Measurements from ENCODE around the gene TLE2.

Gene TLE2

DNA sequence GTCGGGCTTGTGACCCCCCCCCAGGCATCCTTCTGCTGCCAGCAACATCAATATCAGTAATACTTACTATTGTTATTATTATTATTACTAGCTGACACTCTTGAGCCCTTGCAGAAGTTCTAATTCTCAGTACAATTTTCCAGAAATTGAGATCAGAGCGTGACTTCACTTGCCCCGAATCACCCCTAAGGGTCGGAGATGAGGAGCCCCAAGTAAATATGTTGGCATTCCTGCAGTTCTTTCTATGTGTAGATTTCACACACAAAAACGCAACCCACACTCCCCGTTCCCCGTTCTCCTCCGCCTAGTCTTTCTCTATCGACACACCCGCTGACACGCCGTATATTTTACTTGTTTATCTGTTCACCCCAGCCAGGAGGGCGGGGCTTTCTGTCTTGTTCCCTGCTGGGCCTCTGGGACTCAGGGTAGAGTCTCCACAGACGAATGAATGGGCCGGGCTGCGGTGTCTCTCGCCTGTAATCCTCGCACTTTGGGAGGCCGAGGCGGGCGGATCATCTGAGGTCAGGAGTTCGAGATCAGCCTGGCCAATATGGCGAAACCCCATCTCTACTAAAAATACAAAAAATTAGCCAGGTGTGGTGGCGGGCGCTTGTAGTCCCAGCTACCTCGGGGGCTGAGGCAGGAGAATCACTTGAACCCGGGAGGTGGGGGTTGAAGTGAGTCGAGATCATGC, 18.6 kb upstream of the TLE2 start:
- peak overlapping the region; percentile 16 for H3K27ac Mint-ChIP-seq

DNA sequence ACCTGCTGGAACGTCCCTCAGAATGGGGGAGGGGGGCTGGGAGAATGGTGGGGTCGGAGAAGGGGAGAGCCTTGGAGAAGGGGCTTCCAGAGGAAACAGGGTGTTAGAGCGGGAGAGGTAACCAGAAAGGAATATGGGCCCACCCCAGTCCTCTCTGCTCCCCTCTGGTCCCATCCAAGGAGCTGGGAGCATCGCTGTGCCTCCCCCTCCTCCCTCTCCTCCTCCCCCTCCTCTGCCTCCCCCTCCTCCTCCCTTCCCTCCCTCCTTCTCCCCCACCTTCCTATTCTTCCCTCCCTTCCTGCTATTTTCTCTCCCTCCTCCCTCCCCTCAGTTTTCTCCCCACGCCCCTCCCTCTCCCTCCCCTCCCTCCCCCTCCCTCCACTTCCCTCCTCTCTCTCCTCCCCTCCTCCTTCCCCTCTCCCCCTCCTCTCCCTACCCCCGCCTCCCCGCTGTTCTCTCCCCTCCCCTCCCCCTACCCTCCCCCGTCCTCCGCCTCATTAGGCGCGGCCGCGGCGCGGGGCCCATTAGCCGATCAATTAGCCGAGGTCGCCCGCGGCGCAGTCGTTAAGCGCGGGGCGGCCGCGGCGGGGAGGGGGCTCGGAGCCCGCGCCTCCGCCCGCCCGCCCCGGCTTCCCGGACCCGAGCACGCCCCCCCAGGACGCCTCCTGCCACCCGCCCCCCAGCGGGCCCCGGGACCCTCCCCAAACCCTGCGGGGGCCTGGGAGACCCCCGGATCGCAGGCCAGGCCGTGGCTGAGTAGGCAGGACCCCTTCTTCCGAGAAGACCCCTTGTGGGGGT, 17.8 kb upstream of the TLE2 start:
- peaks cover 18% of the 10 kb centered on the region for H3K4me1 Mint-ChIP-seq
- H3K4me3 Mint-ChIP-seq, result no peak overlapping the region
- H3K9me3 Mint-ChIP-seq, result peaks cover 4% of the 10 kb centered on the region
- TF ChIP-seq, protein P1, sequence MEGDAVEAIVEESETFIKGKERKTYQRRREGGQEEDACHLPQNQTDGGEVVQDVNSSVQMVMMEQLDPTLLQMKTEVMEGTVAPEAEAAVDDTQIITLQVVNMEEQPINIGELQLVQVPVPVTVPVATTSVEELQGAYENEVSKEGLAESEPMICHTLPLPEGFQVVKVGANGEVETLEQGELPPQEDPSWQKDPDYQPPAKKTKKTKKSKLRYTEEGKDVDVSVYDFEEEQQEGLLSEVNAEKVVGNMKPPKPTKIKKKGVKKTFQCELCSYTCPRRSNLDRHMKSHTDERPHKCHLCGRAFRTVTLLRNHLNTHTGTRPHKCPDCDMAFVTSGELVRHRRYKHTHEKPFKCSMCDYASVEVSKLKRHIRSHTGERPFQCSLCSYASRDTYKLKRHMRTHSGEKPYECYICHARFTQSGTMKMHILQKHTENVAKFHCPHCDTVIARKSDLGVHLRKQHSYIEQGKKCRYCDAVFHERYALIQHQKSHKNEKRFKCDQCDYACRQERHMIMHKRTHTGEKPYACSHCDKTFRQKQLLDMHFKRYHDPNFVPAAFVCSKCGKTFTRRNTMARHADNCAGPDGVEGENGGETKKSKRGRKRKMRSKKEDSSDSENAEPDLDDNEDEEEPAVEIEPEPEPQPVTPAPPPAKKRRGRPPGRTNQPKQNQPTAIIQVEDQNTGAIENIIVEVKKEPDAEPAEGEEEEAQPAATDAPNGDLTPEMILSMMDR (IDR thresholded peaks at IDR 0.05), result no peak
- H3K27me3 Mint-ChIP-seq (ENCODE audit: low read depth, poor library complexity), result peaks cover 83% of the 10 kb centered on the region
- peak; percentile 62 for DNase-seq
- no peak overlapping the region for H3K27ac Mint-ChIP-seq
- H3K36me3 Mint-ChIP-seq (ENCODE audit: low read depth), result no peaks in the 10 kb centered on the region

More for the DNA sequence above, 18.6 kb upstream of the TLE2 start:
- peaks cover 13% of the 10 kb centered on the region for H3K4me1 Mint-ChIP-seq
- H3K27me3 Mint-ChIP-seq (ENCODE audit: low read depth, poor library complexity), result peaks cover 85% of the 10 kb centered on the region
- peaks cover 4% of the 10 kb centered on the region for H3K9me3 Mint-ChIP-seq
- peak overlapping the region; percentile 71 for H3K4me3 Mint-ChIP-seq
- DNase-seq, result peak; percentile 82
- TF ChIP-seq, protein P1 (IDR thresholded peaks at IDR 0.05), result no peak
- no peaks in the 10 kb centered on the region for H3K36me3 Mint-ChIP-seq (ENCODE audit: low read depth)

DNA sequence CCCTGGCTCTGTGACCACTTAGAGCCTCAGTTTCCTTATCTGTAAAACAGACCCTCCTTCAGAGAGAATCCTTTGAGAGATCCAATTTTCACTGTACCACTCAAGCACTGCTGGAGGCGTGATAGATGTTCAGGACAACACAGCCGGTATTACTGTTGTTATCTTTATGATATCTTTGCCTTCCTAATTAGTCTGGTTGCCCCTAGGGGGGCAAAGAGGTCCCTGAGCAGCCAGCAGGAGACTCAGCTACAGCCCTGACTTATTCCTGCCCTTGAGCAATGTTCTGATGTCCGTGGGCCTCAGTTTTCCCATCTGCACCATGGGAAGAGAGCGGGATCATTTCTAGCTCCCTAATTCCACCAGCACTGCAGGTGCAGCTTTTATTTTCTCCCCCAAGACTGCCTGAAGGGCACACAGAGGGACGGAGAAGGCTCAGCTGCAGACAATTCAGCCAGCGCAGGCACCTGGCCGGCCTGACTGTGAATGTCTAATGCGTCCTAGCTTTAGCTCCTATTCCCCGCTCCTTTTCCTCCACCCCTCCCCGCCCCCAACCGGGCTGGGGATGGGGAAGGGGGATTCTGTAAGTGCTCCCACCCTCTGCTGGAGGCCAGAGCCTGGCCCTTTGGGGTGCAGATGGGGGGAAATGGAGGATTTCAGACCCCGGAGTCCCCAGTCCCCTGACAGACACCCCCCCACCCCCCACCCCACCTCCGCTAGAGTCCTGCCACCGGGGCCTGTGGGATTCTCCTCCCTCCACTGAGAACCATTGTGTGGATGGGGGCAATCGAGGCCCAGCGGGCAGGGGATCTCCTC, 17.0 kb upstream of the TLE2 start:
- Mint-ChIP-seq H3K36me3 (ENCODE audit: low read depth) (no peaks in the 10 kb centered on the region), H3K27me3 (ENCODE audit: low read depth, poor library complexity) (peaks cover 84% of the 10 kb centered on the region), H3K4me3 (no peak overlapping the region), H3K27ac (no peak overlapping the region), H3K9me3 (peaks cover 4% of the 10 kb centered on the region), H3K4me1 (peaks cover 23% of the 10 kb centered on the region)
- TF ChIP-seq, protein P1 (IDR thresholded peaks at IDR 0.05), result no peak
- no peak for DNase-seq

DNA sequence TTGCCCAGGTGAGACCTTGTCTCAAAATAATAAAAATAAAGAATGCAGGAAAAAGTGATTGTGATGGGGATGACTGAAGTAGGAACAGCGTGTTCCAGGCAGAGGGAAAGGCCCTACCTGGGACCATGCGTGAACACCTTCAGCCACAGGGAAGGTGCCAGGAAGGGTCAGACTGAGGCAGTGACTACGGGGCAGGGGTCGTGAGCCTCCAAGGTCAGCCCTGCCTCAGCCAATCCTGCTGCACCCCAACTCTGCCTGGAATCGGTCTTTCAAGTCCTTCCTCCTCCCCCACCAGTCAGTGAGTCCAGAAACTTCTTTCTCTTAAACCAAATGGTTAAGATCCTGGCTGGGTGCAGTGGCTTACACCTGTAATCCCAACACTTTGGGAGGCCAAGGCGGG, 16.1 kb upstream of the TLE2 start:
- Mint-ChIP-seq H3K27me3 (ENCODE audit: low read depth, poor library complexity) (peaks cover 84% of the 10 kb centered on the region), H3K4me1 (peaks cover 23% of the 10 kb centered on the region), H3K9me3 (peaks cover 4% of the 10 kb centered on the region), H3K36me3 (ENCODE audit: low read depth) (no peaks in the 10 kb centered on the region), H3K4me3 (no peak overlapping the region), H3K27ac (no peak overlapping the region)
- DNase-seq, result no peak
- TF ChIP-seq, protein P1 (IDR thresholded peaks at IDR 0.05), result no peak

DNA sequence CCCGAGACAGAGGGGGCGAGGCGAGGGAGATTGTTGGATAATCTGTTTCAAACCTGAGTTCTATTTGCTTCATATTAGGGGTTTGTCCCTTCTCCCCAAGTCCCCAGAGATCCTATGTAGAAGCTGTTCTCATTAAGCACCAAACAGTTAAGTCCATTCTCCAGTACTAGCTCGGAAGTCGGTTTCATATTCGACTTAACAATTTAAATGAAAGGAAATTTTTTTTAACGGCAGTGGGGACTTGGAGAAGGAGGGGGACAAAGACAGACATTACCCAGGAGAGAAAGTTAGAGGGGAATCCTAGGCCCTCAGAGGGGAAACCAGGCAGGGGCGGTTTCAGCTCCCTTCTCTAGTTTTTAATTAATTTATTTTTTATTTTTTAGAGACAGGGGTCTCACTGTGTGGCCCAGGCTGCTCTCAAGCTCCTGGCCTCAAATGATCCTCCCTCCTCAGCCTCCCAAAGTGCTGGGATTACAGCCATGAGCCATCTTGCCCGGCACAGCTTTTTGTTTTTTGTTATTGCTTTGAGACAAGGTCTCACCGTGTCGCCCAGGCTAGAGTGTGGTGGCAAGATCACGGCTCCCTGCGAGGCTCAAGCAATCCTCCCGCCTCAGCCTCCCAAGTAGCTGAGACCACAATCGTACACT, 13.7 kb upstream of the TLE2 start:
- peaks cover 17% of the 10 kb centered on the region for H3K4me1 Mint-ChIP-seq
- TF ChIP-seq, protein P1 (IDR thresholded peaks at IDR 0.05), result no peak
- H3K4me3 Mint-ChIP-seq, result peak overlapping the region; percentile 19
- no peaks in the 10 kb centered on the region for H3K9me3 Mint-ChIP-seq
- H3K27me3 Mint-ChIP-seq (ENCODE audit: low read depth, poor library complexity), result peaks cover 87% of the 10 kb centered on the region
- H3K36me3 Mint-ChIP-seq (ENCODE audit: low read depth), result no peaks in the 10 kb centered on the region
- no peak for DNase-seq
- no peak overlapping the region for H3K27ac Mint-ChIP-seq
